Caco-2 (cell line): ENCODE data around the gene UPB1. TPM values are rescaled to one million over a fixed set of nuclear protein-coding genes. Genes with fewer than 3 reads are reported as not detected.

Experiments
- BruUV-seq: library from RNA; stranded (reverse); fragments of 400-500 nt; replicated peaks from 2 replicates; lab custom pipeline; 2021; lab: Mats Ljungman, UMichigan
- CTCF ChIA-PET: fragments of 300-600 bp; sonication (Branson Sonifier 250); formaldehyde crosslinking; loops from one replicate; lab custom pipeline; 2022; ENCODE audit warnings: antibody characterized with exemption; lab: Charles Lee
- POLR2A ChIA-PET: fragments of 300-600 bp; sonication (Branson Sonifier 250); formaldehyde crosslinking; loops from one replicate; lab custom pipeline; 2022; ENCODE audit warnings: antibody characterized with exemption; lab: Charles Lee
- DNase-seq, 2 experiments: peaks; one replicate each; pipeline versions ENCODE4 v3.0.0 to v3.0.0-alpha.2; 2020 to 2022
- H3K27me3 ChIP-seq: replicated peaks from 2 replicates; pipeline ENCODE4 v1.6.0; 2011; ENCODE audit warnings: low read length; ENCODE audit not compliant: control insufficient read depth, insufficient read depth
- H3K36me3 ChIP-seq: 2 replicates; pipeline ENCODE4 v1.5.1; 2011; ENCODE audit warnings: low read length; ENCODE audit not compliant: control insufficient read depth, insufficient read depth
- H3K4me1 ChIP-seq: fragments of 250-450 bp; sonication (Bioruptor Pico); 2 replicates; pipeline ENCODE4 v1.5.1; 2020; ENCODE audit warnings: mild to moderate bottlenecking
- H3K4me3 ChIP-seq: 2 replicates; pipeline ENCODE4 v1.5.1; 2011; ENCODE audit warnings: low read depth, mild to moderate bottlenecking, control low read depth, low read length
- H3K9me3 ChIP-seq: fragments of 250-450 bp; sonication (Bioruptor Pico); 2 replicates; pipeline ENCODE4 v1.5.1; 2020; ENCODE audit warnings: mild to moderate bottlenecking, moderate library complexity
- H3K27ac Mint-ChIP-seq: one replicate; pipeline ENCODE4 v1.8.0; 2022; ENCODE audit warnings: mixed read lengths; ENCODE audit not compliant: unreplicated experiment
- H3K27me3 Mint-ChIP-seq: one replicate; pipeline ENCODE4 v1.8.0; 2022; ENCODE audit warnings: mixed read lengths; ENCODE audit not compliant: insufficient read depth, unreplicated experiment
- H3K36me3 Mint-ChIP-seq: one replicate; pipeline ENCODE4 v1.8.0; 2022; ENCODE audit warnings: mild to moderate bottlenecking, mixed read lengths; ENCODE audit not compliant: insufficient read depth, unreplicated experiment
- H3K4me1 Mint-ChIP-seq: one replicate; pipeline ENCODE4 v1.8.0; 2022; ENCODE audit warnings: low read depth, mixed read lengths; ENCODE audit not compliant: unreplicated experiment
- H3K4me3 Mint-ChIP-seq: one replicate; pipeline ENCODE4 v1.8.0; 2022; ENCODE audit warnings: mild to moderate bottlenecking, moderate library complexity, mixed read lengths; ENCODE audit not compliant: unreplicated experiment
- H3K9me3 Mint-ChIP-seq: one replicate; pipeline ENCODE4 v1.8.0; 2022; ENCODE audit warnings: mixed read lengths; ENCODE audit not compliant: unreplicated experiment
- intact Hi-C: fragments of 100-400 bp; cut with micrococcal nuclease; formaldehyde crosslinking; loops from one replicate; pipeline ENCODE4 v1.10.0; 2022; ENCODE audit not compliant: unreplicated experiment
- total RNA-seq: library from RNA; stranded (reverse); gene quantifications from 2 replicates; pipeline ENCODE4 v1.2.3, GENCODE V29; 2022
- TF ChIP-seq, protein P1 (sequence below), 2 experiments: fragments of 200-600 bp in 1 of 2; IDR thresholded peaks; 1 replicate in 1 of 2; 2 replicates in 1 of 2; pipeline versions ENCODE4 v1.5.1 to v1.8.0; 2011 to 2022; ENCODE audit warnings: antibody characterized with exemption in 1 of 2, control low read depth in 1 of 2, inconsistent platforms in 1 of 2, low read depth in 1 of 2, low read length in 1 of 2, mild to moderate bottlenecking in 1 of 2, moderate library complexity in 1 of 2; ENCODE audit not compliant: insufficient read depth in 1 of 2, severe bottlenecking in 1 of 2, unreplicated experiment in 1 of 2

Gene UPB1
- total RNA-seq, 1 experiment from 2014 or later, result 6.7 TPM

DNA sequence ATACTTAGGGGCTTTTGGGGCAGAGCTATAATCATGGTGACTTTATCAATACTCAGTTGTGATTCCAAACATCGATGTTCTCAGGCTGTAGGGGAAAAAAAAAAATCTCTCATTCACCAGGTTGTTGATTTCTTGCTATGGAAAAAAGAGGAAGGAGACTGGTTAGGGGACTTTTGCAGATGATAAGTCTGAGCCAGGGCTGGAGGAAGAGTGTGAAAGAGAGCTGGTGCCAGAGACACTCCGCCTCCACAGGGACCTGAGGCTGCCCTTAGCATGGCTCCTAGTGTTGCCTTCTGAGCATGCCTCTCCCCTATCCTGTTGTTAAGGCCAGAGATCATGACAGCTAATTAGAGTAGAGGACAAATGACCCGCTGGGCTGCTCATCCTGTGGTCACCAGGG is 16.9 kb downstream of the UPB1 start:
- BruUV-seq, result no TSS peak
- no peak overlapping the region for H3K27ac Mint-ChIP-seq
- peaks cover 5% of the 10 kb centered on the region for H3K36me3 Mint-ChIP-seq
- H3K27me3 Mint-ChIP-seq, result no peaks in the 10 kb centered on the region
- Histone ChIP-seq H3K27me3 (no peaks in the 10 kb centered on the region), H3K4me3 (no peak overlapping the region), H3K36me3 (no peaks in the 10 kb centered on the region), H3K4me1 (peaks cover 95% of the 10 kb centered on the region), H3K9me3 (no peaks in the 10 kb centered on the region)
- intact Hi-C loops, result no loop called here
- H3K9me3 Mint-ChIP-seq, result no peaks in the 10 kb centered on the region
- peaks cover 56% of the 10 kb centered on the region for H3K4me1 Mint-ChIP-seq
- no peak for DNase-seq
- POLR2A ChIA-PET, result no interaction called here
- TF ChIP-seq, protein P1, sequence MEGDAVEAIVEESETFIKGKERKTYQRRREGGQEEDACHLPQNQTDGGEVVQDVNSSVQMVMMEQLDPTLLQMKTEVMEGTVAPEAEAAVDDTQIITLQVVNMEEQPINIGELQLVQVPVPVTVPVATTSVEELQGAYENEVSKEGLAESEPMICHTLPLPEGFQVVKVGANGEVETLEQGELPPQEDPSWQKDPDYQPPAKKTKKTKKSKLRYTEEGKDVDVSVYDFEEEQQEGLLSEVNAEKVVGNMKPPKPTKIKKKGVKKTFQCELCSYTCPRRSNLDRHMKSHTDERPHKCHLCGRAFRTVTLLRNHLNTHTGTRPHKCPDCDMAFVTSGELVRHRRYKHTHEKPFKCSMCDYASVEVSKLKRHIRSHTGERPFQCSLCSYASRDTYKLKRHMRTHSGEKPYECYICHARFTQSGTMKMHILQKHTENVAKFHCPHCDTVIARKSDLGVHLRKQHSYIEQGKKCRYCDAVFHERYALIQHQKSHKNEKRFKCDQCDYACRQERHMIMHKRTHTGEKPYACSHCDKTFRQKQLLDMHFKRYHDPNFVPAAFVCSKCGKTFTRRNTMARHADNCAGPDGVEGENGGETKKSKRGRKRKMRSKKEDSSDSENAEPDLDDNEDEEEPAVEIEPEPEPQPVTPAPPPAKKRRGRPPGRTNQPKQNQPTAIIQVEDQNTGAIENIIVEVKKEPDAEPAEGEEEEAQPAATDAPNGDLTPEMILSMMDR (IDR thresholded peaks at IDR 0.05; ENCODE audit: insufficient read depth in 1 of 2, low read depth in 1 of 2, low read length in 1 of 2, severe bottlenecking in 1 of 2, unreplicated experiment in 1 of 2), result no peak
- no peak overlapping the region for H3K4me3 Mint-ChIP-seq
- CTCF ChIA-PET, result no interaction called here

DNA sequence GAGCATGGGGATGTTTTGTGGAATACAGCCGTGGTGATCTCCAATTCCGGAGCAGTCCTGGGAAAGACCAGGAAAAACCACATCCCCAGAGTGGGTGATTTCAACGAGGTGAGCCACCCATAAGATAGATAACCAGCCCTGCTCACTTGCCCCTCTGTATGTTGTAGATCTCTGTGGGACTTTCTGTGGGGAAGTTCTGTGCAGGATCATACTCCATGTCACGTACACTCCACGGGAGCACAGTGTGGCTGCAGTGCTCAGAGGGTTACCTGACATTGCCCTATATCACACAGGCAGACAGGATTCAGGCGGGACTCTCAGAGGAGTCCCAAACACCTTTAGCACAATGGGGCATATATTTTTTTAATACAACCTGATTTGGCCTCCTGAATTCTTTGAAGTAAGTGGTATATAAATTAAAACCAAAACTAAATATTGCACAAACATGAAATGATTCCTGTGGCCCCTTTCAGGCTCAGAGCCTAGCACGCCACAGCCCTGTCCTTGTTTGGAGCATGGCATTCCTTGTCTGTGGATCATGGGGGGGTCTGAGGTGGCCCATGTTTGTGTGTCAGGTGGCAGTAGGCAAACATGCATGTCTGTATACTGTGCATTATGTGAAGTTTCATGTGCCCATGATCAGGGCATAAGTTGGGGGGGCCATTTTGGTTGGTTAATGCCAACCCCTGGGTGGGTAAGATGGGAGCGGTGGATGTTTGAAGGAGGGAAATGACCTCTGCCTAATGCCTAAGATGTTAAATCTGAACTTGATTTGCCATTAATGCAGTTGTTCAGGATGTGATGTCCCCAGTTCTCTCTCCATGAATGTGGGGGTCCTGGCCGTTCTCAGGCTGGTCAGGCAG is 18.5 kb downstream of the UPB1 start:
- BruUV-seq, result no TSS peak
- Mint-ChIP-seq H3K4me1 (peaks cover 52% of the 10 kb centered on the region), H3K9me3 (no peaks in the 10 kb centered on the region), H3K4me3 (peak overlapping the region; percentile 17), H3K36me3 (peaks cover 5% of the 10 kb centered on the region), H3K27me3 (no peaks in the 10 kb centered on the region), H3K27ac (peak overlapping the region; percentile 43)
- ChIA-PET POLR2A (interaction anchor here (0.9 to 1.2 kb wide), 2 partner anchors 16 to 42 kb away, joined by 8 to 9 read pairs; partner anchors contain the start of gene GUCD1), CTCF (interaction anchor here (0.6 to 1.3 kb wide), 5 partner anchors 7 to 728 kb away, joined by 3 to 6 read pairs (median 4); no protein-coding TSS in a partner anchor)
- Histone ChIP-seq H3K9me3 (no peaks in the 10 kb centered on the region), H3K4me1 (peaks cover 88% of the 10 kb centered on the region), H3K4me3 (no peak overlapping the region), H3K27me3 (no peaks in the 10 kb centered on the region), H3K36me3 (no peaks in the 10 kb centered on the region)
- no peak for DNase-seq
- intact Hi-C loops, result loop anchor here (1.0 to 2.0 kb wide), 2 partner anchors 7 to 19 kb away; partner anchors contain the start of gene UPB1
- TF ChIP-seq, protein P1 (IDR thresholded peaks at IDR 0.05; ENCODE audit: insufficient read depth in 1 of 2, low read depth in 1 of 2, low read length in 1 of 2, severe bottlenecking in 1 of 2, unreplicated experiment in 1 of 2), result no peak

DNA sequence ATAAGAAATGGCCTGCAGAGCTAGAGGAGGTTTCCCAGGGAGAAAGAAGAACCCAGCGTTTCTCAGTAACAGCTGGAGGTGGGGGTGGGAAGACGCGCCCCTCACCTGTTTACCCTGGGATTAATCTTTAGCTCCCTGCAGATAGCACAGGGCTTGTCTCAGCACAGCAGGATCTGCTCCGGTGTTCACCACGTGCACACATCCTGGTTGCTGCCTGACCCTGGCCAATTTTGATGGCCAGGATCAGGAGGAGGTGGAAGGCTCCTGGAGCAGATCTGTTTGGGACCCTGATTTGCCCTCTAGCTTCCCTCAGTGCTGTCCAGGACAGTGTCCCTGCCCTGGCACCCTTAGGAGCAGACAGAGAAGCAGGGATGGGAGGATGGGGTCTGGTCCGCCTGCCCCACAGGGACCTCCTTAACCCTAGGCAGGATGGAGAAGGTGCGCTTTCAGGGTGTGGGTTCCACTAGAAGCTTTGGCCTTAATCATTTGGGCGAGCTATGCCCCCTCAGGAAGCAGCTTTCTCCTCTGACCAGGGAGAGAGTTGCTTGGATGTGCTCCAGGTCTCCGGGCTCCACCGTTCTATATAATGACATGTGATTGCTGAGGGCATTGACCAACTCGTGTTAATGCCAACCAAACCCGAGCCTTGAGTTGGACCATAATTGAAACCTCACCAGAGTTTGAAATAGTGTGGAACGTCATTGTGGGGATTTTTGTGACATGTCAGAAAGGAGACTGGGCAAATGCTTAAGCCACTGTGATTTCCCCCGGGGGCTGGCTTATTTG is 19.3 kb downstream of the UPB1 start:
- H3K36me3 Mint-ChIP-seq, result peaks cover 5% of the 10 kb centered on the region
- H3K27ac Mint-ChIP-seq, result peak overlapping the region; percentile 43
- CTCF ChIA-PET, result interaction anchor here (0.6 to 1.3 kb wide), 5 partner anchors 8 to 729 kb away, joined by 3 to 6 read pairs (median 4); no protein-coding TSS in a partner anchor
- peaks cover 47% of the 10 kb centered on the region for H3K4me1 Mint-ChIP-seq
- no peaks in the 10 kb centered on the region for H3K27me3 Mint-ChIP-seq
- TF ChIP-seq, protein P1 (IDR thresholded peaks at IDR 0.05; ENCODE audit: insufficient read depth in 1 of 2, low read depth in 1 of 2, low read length in 1 of 2, severe bottlenecking in 1 of 2, unreplicated experiment in 1 of 2), result no peak
- H3K9me3 Mint-ChIP-seq, result no peaks in the 10 kb centered on the region
- POLR2A ChIA-PET, result interaction anchor here (0.9 to 1.2 kb wide), 2 partner anchors 15 to 41 kb away, joined by 8 to 9 read pairs; partner anchors contain the start of gene GUCD1
- BruUV-seq, result no TSS peak
- intact Hi-C loops, result loop anchor here (1.0 to 2.0 kb wide), 2 partner anchors 8 to 20 kb away; partner anchors contain the start of gene UPB1
- Histone ChIP-seq H3K27me3 (no peaks in the 10 kb centered on the region), H3K36me3 (no peaks in the 10 kb centered on the region), H3K9me3 (no peaks in the 10 kb centered on the region), H3K4me1 (peaks cover 84% of the 10 kb centered on the region), H3K4me3 (no peak overlapping the region)
- DNase-seq, result peak; percentile 72 to 85
- peak overlapping the region; percentile 17 for H3K4me3 Mint-ChIP-seq
